Activated CD4-positive, alpha-beta T cell treated with anti-CD3 and anti-CD28 coated beads for 48 hours (primary cell): ENCODE data around the gene GPR152.
A peak's percentile ranks its signal among the peaks of the same experiment; 100 is the strongest.
"Not testable (repeated sequence)": the region's sequence is repeated elsewhere in the genome, so short reads cannot be mapped to it uniquely, and the experiment has no call there.

ENCODE experiments used
- DNase-seq: peaks from one replicate; pipeline ENCODE4 v3.0.0-alpha.2; 2020

GPR152 gene

GRCh38 chr11:67486481-67487195 is 34.1 kb upstream of the GPR152 start:
- peak; percentile 66 for DNase-seq

DNA sequence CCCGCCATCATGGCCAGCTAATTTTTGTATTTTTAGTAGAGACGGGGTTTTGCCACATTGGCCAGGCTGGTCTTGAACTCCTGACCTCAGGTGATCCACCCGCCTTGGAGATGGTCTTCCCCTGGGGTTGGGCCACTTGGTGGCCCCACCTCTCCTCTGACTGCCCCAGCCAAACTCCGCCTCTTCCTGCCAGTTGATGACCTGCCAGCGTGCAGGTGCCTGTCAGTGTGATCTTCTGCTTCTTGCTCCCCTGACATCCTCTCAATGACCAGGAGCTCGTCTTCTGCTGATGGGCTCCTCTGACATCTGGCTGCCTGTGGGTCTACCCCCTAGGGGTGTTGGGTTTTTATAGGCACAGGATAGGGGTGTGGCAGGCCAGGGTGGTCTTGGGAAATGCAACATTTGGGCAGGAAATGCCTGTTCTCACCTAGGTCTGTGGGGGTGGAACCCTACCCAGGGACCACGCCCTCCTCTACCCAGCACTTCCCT is 33.4 kb upstream of the GPR152 start:
- DNase-seq = peak; percentile 81

DNA sequence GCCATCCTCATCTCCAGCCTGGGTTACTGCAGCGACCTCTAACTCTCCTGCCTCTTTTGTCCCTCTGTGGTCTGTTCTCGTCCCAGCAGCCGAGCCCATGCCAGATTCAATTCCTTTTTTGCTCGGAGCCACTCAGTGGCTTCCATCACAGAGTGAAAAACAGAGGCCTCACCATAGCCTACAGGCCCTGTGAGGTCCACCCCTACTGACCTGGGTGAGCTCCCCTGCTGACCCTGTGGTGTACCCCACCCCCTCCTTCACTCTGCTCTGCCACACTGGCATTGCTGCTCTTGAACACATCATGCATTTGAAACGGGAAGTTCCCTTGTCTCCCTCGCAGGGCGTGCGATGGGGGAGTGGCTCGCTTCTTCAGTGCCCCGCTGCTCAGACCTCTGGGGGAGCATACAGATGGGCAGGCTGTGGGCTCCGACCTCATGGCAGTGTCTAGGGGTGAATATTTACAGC is 32.4 kb upstream of the GPR152 start:
- DNase-seq = peak; percentile 84

GRCh38 chr11:67483831-67484665 is 31.5 kb upstream of the GPR152 start:
- DNase-seq = peak; percentile 60

DNA sequence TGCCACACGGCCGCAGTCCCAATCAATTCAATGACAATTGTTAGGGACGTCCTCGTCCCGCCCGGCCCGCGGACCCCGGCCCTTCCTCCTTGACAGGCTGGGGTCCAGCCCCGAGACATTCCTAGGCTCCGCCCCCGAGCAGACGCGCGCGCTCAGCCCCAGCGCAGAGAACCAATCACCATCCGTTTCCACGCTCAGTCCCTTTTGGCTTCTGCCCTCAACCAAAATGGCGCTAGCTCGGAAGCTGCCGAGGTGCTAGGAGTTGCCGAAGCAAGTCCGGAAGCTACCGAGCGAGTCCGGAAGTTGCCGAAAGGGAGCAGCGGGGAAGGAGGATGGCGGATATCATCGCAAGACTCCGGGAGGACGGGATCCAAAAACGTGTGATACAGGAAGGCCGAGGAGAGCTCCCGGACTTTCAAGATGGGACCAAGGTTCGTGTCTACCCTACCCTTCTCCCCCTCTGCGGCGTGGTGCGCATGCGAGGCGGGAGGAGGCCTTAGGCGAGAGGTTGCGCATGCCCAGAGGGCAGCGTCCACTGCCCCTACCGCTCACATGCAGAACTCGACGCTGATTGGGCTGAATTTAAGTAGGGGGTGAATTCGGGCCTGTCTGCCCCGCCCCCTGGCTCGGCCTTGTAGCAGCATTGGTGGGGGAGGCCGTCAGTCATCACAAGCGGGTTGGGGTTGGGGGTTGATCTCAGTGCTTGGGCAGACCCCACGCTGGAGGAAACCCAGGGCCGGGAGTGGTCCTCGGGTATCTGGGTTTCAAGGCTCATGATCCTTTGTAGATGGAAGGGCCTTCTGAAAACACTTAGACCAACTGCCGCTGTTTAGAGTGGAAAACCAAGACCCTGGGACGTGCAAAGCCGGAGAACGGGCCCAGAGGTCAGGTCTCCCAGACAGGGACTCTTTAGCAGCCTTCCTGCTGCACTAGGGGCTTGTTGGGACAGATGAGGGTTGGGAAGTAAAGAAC is 30.6 kb upstream of the GPR152 start, which contains the start of gene AIP:
TSS of gene AIP (plus strand) at position 200 of the 972 bp plus-strand sequence. CDS start at position 333, 133 bp downstream.
- peak; percentile 98 for DNase-seq

GRCh38 chr11:67482275-67482826 is 29.8 kb upstream of the GPR152 start:
- DNase-seq = no peak

GRCh38 chr11:67477344-67478050 is 25.0 kb upstream of the GPR152 start:
- DNase-seq = not testable (repeated sequence)

DNA sequence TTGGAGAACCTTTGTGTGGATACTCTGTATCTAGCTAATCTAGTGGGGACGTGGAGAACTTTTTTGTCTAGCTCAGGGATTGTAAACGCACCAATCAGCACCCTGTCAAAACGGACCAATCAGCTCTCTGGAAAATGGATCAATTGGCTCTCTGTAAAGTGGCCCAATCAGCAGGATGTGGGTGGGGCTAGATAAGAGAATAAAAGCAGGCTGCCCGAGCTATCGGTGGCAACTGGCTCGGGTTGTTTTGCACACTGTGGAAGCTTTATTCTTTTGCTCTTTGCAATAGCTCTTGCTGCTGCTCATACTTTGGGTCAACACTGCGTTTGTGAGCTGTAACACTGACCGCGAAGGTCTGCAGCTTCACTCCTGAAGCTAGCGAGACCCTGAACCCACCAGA is 24.2 kb upstream of the GPR152 start:
- DNase-seq = not testable (repeated sequence)

DNA sequence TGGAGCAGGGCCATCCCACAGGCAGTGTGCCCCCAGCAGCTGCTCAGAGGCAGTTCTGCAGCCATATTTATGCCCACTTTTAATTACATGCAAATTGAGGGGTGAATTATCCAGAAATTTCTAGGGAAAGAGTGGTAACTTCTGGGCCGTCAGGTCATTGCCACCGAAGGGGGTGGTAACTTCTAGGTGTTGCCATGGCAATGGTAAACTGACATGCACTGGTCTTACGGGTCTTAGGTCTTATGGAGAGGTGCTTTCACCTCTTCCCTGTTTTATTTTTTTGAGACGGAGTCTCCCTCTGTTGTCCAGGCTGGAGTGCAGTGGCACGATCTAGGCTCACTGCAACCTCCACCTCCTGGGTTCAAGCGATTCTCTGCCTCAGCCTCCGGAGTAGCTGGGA is 20.4 kb upstream of the GPR152 start:
- DNase-seq = no peak

- no peak for DNase-seq
Observed at GRCh38 chr11:67470337-67471002, 17.9 kb upstream of the GPR152 start.

- DNase-seq = no peak
Observed at GRCh38 chr11:67469508-67469811, 16.9 kb upstream of the GPR152 start.

GRCh38 chr11:67468759-67469507 is 16.4 kb upstream of the GPR152 start, which contains the start of gene TMEM134:
TSS of gene TMEM134 (minus strand) at chr11:67469251. CDS start at chr11:67469192, 59 bp downstream.
- peak; percentile 94 for DNase-seq

GRCh38 chr11:67468456-67468758 is 15.9 kb upstream of the GPR152 start:
- DNase-seq = no peak

- peak; percentile 54 for DNase-seq
Observed at GRCh38 chr11:67468056-67468455, 15.5 kb upstream of the GPR152 start.

- no peak for DNase-seq
Observed at GRCh38 chr11:67466962-67467771, 14.6 kb upstream of the GPR152 start.

- no peak for DNase-seq
Observed at GRCh38 chr11:67466367-67466766, 13.8 kb upstream of the GPR152 start.

GRCh38 chr11:67465530-67465929 is 13.0 kb upstream of the GPR152 start:
- not testable (repeated sequence) for DNase-seq

DNA sequence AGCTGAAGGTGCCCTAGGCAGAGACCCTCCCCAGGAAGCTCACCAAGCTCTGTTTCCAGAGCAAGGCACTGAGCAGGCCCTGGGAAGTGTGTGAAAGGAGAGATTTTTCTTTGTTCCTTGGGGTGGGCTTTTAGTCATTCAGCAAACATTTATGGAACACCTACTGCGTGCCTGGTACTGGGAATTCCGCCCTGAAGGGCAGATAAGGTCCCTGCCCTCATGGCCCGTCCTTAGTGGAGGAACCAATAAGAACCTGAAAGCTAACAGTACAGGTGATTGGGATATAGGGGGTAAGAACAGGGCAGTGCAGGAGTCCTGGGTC is 12.6 kb upstream of the GPR152 start:
- DNase-seq = no peak

DNA sequence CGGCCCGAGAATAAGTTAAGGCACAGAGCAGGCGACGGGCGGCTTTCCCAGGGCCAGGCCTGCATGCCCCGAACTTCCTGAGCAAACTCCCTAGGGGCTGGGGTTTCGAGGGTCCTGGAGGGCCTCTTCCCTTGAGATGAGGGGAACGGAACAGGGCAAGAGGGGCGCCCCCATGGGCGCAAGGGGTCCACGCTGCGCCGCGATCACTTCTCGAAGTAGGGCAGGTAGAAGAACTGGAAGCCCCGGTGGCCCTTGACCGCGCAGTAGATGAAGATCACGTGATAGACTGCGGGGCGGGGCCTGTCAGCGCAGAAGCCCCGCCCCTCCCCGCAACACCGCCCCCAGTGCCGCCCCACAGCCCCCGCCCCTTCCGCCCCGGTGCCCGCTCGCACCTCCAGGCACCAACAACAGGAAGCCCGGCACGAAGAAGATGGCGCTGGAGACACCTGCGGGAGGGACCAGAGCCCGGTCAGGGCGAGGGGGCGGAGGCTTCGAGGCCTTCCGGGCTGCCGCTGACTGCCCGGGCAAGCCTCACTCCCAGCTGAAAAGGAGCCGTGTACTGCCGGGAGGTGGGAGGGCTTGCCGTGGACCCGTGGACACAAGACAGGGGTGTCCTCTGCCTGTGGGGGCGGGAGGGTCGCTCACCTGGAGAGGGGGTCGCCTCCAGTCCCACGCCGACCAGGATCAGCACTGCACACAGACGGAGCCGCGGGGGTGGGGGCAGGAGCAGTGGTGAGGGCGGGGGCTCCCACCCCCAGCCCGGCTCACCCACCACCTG is 12.1 kb upstream of the GPR152 start:
- peak; percentile 95 for DNase-seq
